Activated naive CD4-positive, alpha-beta T cell treated with anti-CD3 and anti-CD28 coated beads, Interleukin-2, amount 10 ng/mL, durations not matched to agents 5 hours and 36 hours (primary cell): ENCODE measurements around the gene PAQR5. TPM values are rescaled to one million over a fixed set of nuclear protein-coding genes. Genes with fewer than 3 reads are reported as not detected.

ENCODE experiments used
- total RNA-seq, 2 experiments: library from RNA; stranded (reverse); gene quantifications; one replicate each; pipeline ENCODE4 v1.2.3, GENCODE V29; 2021

The PAQR5 gene, protein sequence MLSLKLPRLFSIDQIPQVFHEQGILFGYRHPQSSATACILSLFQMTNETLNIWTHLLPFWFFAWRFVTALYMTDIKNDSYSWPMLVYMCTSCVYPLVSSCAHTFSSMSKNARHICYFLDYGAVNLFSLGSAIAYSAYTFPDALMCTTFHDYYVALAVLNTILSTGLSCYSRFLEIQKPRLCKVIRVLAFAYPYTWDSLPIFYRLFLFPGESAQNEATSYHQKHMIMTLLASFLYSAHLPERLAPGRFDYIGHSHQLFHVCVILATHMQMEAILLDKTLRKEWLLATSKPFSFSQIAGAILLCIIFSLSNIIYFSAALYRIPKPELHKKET
- total RNA-seq: not detected

DNA sequence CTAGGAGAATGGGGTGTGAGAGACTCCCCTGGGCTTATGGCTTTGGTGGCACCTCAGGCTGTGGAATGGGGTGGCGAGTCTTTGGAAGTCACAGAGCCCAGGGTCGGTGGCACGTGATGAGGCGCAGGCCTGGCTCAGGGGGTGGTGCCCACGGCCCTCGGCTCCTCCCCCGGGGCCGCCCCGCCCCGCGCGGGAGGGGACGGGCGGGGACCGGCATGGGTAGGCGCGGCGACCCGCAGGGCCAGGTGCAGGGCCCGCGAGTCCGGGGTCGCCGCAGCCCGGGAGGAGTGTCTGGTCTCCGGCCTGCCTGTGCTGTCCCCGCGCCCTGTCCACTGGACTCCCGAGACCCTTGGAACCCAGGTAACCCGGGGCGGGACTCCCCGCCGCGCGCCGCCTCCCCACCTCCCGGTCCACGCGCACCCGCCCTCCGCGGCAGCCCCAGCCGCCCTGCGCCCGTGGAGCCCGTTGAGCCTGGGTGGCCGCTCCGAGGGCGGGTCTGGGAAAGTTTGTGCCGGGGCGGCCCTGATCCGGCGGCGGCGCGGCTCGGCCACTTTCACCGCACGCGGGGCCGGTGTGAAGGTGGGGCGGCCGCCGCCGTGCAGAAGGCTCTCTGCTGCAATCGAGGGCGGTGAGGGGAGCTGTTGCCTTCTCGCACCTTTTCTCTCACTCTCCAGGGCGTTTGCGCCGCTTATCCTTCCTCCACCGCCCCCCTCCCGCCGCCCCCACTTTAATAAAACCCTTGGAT is at the start of gene PAQR5:
TSS of gene PAQR5 (plus strand) at position 216 of the 745 bp plus-strand sequence. CDS start 61,169 bp downstream, outside the sequence.

DNA sequence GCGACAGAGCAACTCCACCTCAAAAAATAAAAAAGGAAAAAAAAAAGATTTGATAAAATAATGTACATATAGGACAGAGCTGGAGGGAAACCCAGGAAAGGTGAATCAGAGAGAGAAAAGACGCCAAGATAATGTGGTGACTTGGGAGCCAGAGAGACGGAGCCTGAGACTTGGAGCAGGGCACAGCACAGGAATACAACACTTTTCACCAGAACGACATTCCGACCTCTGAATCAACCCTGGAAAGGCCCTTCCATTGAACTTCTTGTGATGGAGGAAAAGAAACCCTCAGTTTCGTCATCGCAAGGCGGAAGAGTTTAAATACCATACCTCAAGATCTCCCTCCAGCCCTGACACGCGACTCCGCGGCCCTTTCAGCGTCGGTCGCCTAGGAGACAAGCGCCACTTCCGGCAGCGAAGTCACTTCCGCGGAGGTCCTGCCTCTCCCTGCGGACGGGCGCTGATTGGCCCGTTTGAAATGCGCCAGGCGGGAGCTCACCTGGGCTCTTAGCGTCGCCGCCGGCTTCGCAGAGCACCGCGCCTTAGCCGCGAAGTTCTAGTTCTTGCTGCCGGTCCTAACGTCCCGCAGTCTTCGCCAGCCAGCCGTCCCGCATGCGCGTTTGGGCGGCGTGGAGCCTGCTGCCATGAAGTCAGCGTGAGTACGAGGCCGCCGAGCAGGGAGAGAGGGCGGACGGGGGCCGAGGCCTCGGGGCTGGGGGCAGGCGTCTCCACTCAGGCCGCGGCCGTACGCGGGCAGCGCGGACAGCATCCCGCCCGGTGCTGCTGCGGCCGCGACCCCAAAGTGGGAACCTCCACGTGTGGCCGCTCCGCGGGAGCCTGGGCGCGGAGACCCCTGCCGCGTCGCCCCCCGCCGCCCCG is 115.3 kb downstream of the PAQR5 start, which contains the start of gene KIF23:
TSS of gene KIF23 (plus strand) at position 528 of the 879 bp plus-strand sequence. CDS start at position 645, 117 bp downstream.

DNA sequence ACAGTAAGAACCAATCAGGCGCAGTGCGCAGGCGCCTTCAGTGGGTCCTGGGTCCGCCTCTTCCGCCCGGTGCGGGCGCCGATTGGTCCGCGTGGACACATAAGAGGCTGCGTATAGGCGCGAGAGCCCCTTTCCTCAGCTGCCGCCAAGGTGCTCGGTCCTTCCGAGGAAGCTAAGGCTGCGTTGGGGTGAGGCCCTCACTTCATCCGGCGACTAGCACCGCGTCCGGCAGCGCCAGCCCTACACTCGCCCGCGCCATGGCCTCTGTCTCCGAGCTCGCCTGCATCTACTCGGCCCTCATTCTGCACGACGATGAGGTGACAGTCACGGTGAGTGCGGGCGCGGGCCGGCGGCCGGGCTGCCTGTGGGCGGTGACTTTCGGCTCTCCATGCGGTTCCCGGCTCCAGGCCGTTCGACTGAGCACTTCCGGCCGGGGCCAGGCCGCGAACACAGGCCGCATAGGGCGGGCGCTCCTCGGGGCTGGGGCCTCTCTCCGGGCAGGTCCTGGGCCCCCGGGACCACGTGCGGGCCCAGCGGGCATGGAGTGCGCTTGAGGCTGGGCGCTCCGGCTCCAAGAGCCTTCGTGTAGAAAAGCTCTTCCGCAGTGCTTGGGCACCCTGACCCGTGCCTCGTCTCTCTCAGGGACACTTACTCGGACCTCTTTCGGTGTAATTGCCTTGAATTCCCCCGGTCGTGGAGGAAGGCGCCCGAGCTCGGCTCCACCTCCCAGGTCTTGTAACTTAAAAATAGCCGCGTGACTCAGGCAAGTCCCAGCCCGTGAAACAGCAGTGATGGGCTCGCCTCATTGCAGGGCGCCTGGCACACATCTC is 154.2 kb downstream of the PAQR5 start, which contains the start of gene RPLP1:
TSS of gene RPLP1 (plus strand) at position 127 of the 830 bp plus-strand sequence. CDS start at position 258, 131 bp downstream.

Other genes starting within 250 kb of the PAQR5 start
- 1 to 10 TPM; 3.3 to 3.9 TPM for gene GLCE, start 138.3 kb upstream of the PAQR5 start, total RNA-seq
- gene KIF23, start 115.4 kb downstream of the PAQR5 start, total RNA-seq: 10 to 100 TPM; 43.4 to 48.9 TPM
- gene RPLP1, start 153.9 kb downstream of the PAQR5 start, total RNA-seq: 1,000 to 10,000 TPM; 2,432 to 2,678 TPM